Ectodermal cell (in vitro differentiated cells): Measurements from ENCODE around the gene VWA3B.
"Not testable (repeated sequence)": the region's sequence is repeated elsewhere in the genome, so short reads cannot be mapped to it uniquely, and the experiment has no call there.

Source experiments
- H3K27ac ChIP-seq: 2 replicates; pipeline ENCODE4 v1.7.0; 2013; ENCODE audit warnings: mild to moderate bottlenecking, low read depth, low read length; ENCODE audit not compliant: insufficient read depth, poor library complexity, severe bottlenecking
- H3K27me3 ChIP-seq: 2 replicates; pipeline ENCODE4 v1.7.0; 2013; ENCODE audit warnings: mild to moderate bottlenecking, low read length; ENCODE audit not compliant: insufficient read depth, control insufficient read depth, poor library complexity, severe bottlenecking
- H3K36me3 ChIP-seq: one replicate; pipeline ENCODE4 v1.7.0; 2013; ENCODE audit warnings: low read length; ENCODE audit not compliant: control insufficient read depth, insufficient read depth
- H3K4me1 ChIP-seq: one replicate; pipeline ENCODE4 v1.7.0; 2013; ENCODE audit warnings: low read length; ENCODE audit not compliant: control insufficient read depth, insufficient read depth
- H3K4me3 ChIP-seq: 2 replicates; pipeline ENCODE4 v1.7.0; 2013; ENCODE audit warnings: low read depth, low read length, control low read depth; ENCODE audit not compliant: insufficient read depth
- H3K9me3 ChIP-seq: 2 replicates; pipeline ENCODE4 v1.7.0; 2013; ENCODE audit warnings: mild to moderate bottlenecking, low read length, moderate library complexity; ENCODE audit not compliant: control insufficient read depth
- WGBS, 2 experiments: methylation state at CpG; one replicate each; pipeline ENCODE4 v1.1.7; 2013; ENCODE audit warnings: missing lambda C conversion rate in 2 of 2; 5-methylcytosine and 5-hydroxymethylcytosine counted together

The VWA3B gene

DNA sequence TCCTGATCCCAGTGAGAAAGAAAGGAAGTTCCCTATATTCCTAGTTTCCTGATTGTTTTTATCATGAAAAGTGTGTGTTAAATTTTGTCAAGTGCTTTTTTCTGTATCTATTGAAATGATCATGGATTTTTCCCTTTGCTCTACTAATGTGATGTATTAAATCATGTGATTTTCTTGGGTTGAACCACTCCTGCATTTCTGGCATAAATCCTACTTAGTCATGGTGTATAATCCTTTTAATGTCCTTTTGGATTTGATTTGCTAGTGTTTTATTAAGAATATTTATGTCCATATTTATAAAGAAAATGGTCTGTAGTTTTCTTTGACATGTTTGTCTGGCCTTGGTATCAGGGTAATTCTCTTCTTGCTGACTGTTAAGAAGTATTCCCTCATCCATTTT is 171.9 kb downstream of the VWA3B start:
- H3K36me3 ChIP-seq = no peaks in the 10 kb centered on the region
- peaks cover 5% of the 10 kb centered on the region for H3K9me3 ChIP-seq
- H3K27ac ChIP-seq = no peak overlapping the region
- H3K4me1 ChIP-seq = no peaks in the 10 kb centered on the region
- H3K4me3 ChIP-seq = no peak overlapping the region
- no peaks in the 10 kb centered on the region for H3K27me3 ChIP-seq

DNA sequence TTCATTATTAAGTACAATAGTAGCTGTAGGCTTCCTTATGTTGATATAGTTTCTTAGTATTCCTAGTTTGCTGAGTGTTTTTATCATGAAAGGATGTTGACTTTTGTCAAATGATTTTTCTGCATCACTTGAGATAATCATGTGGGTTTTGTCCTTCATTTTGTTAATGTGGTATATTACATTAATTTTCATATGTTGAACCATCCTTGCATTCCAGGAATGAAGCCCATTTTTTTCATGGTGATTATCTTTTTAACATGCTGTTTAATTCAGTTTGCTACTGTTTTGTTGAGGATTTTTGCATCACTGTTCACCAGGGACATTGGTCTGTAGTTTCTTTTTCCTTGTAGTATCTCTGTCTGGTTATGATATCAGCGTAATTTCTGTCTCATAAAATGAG is 176.4 kb downstream of the VWA3B start:
- no peak overlapping the region for H3K27ac ChIP-seq
- H3K4me3 ChIP-seq = no peak overlapping the region
- H3K9me3 ChIP-seq = peaks cover 5% of the 10 kb centered on the region
- H3K4me1 ChIP-seq = no peaks in the 10 kb centered on the region
- H3K36me3 ChIP-seq = no peaks in the 10 kb centered on the region
- H3K27me3 ChIP-seq = no peaks in the 10 kb centered on the region
- 96 to 100% methylated on average over 1 of the region's 1 CpG for WGBS, 2 experiments

DNA sequence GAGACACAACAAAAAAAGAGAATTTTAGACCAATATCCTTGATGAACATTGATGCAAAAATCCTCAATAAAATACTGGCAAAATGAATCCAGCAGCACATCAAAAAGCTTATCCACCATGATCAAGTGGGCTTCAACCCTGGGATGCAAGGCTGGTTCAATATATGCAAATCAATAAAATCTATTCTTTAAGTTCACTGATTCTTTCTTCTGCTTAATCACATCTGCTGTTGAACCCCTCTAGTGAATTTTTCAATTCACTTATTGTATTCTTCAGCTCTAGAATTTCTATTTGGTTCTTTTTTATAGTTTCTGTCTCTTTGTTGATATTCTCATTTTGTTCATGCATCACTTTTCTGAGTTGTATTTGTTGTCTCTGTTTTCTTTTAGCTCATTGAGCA is 181.3 kb downstream of the VWA3B start:
- not testable (repeated sequence) for H3K9me3 ChIP-seq, H3K36me3 ChIP-seq, H3K4me3 ChIP-seq, H3K4me1 ChIP-seq, H3K27me3 ChIP-seq, H3K27ac ChIP-seq

DNA sequence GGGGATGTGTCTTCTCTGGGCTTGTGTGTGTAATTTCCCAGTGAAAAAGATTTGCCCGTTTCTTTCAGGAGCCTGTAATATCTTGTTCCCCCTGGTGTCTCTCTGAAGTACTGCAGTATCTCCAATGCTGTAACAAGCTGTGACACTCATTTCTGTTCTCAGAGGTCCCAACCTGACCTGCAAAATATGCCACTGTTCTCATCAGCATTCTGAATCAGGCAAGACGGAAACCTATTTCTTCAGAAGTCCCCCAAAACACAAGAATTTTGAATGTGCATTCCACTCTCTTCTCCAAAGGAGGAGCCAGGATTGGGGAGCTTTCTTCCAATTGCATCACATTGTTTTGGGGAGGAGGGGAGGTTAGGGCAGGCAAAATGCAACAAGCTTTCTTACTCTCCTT is 182.3 kb downstream of the VWA3B start:
- Histone ChIP-seq H3K36me3 (no peaks in the 10 kb centered on the region), H3K27ac (no peak overlapping the region), H3K27me3 (no peaks in the 10 kb centered on the region), H3K9me3 (no peaks in the 10 kb centered on the region), H3K4me1 (no peaks in the 10 kb centered on the region), H3K4me3 (no peak overlapping the region)
- 35 to 39% methylated on average over 2 of the region's 2 CpGs for WGBS, 2 experiments

DNA sequence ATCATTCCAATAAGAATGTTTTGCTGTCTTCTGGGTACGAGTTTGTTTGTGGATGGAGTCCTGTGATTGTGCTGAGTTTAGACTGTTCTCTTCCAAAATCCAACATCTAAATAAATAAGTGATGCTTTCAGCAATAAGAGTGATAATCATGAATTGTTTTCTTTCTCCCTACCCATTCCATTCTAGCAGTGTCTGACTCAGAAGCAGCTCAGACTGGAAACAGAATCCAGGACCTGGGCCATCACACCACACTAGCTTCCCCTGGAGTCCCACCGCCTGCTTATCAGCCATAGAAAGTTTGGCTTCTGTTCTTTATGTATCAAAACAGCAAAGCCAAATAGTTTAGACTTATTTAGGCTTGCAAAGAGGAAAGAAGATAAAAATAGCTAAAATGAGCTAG is 182.9 kb downstream of the VWA3B start:
- no peaks in the 10 kb centered on the region for H3K36me3 ChIP-seq
- H3K27me3 ChIP-seq = no peaks in the 10 kb centered on the region
- no peak overlapping the region for H3K27ac ChIP-seq
- no peak overlapping the region for H3K4me3 ChIP-seq
- no peaks in the 10 kb centered on the region for H3K9me3 ChIP-seq
- no peaks in the 10 kb centered on the region for H3K4me1 ChIP-seq
- WGBS, 2 experiments = 94 to 100% methylated on average over 1 to 2 of the region's 2 CpGs

DNA sequence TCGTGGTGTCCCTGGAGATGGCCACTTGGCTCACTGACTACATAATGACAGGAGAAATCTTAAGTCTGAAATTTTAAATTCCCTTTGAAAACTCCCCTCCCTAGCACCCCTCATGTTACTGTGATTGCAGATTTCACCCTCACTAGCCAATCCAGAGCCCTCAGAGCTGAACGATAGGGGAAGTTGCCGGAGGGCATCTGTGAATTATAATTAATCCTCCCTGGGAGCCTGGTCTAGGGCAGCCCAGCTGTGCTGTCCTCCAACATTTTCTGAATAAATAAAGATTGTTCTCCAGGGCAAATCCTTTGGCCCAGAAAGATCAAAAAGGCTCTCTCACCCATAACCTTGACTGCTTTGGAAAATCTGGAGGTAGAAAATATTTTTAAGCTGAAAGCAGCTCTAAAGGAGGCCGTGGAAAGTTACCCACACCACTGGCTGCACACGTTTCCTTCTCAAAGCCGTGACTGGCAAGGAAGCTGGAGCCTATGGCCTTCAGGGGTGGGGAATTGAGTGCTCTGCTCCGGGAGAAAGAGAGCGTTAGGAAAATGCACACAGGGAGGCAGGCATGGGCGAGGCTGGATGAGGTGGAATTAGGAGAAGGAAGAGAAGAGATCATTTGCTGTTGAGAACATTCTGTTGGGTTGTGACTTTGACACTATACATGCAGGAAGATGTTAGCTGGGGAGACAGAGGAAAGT is 190.3 kb downstream of the VWA3B start:
- 90 to 93% methylated on average over 9 of the region's 9 CpGs for WGBS, 2 experiments
- Histone ChIP-seq H3K36me3 (no peaks in the 10 kb centered on the region), H3K27me3 (no peaks in the 10 kb centered on the region), H3K4me1 (peaks cover 7% of the 10 kb centered on the region), H3K4me3 (no peak overlapping the region), H3K27ac (no peak overlapping the region), H3K9me3 (no peaks in the 10 kb centered on the region)

DNA sequence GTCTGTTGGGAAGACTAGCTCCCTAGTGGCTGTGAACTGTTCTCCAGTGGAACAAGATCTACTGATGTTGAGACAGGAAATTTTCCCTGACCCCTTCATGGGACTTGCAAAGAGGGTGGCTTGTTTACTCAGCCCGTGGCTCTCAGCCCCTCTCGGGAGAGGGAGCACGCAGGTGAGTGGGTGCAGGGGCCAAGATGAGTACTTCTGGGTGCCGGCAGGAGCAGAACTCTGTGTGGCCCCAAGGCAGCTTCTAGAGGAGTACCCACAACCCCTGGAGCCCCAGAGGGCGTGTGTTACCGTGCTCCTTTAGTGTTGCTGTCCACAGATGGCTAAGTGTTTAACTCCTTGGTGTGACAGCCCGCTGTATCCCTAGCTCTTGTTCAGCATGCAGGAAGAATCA is 191.1 kb downstream of the VWA3B start:
- Histone ChIP-seq H3K9me3 (no peaks in the 10 kb centered on the region), H3K4me3 (no peak overlapping the region), H3K4me1 (peaks cover 7% of the 10 kb centered on the region), H3K36me3 (no peaks in the 10 kb centered on the region), H3K27me3 (no peaks in the 10 kb centered on the region), H3K27ac (no peak overlapping the region)
- WGBS, 2 experiments = 85 to 88% methylated on average over 7 of the region's 7 CpGs

DNA sequence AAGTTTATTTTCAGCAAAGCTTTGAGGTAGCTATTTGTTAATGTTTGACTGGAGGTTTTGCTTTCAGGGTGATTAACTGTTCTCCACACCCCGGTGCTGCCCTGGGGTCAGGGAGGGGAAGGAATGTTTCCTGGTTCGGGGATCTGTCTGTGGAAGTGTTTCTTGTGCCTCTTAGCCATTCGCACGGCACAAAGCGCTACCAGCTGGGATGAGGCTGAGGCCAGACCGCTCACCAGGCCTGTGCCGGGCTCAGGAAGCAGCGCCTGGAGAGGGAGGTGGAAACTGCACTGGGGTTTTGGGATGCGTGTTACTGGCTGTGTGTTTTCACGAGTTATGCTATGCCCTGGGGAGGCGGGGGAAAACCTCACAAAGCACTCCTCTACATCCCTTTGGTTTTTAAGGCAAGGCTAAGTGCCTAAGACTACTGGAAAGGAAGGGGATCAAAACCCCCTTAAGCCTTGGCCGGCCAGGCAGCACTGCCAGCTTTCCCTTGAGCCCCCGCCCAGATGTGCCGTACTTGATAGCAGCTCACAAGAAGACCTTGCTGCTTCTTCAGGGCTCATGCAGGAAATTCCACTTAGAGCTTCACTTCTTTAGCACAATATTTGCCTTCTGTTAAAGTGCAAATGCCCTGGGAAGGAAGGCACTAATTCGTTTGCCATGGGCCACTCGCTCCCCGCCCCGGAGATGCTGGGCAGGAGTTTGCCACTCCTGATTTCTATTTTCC is 193.6 kb downstream of the VWA3B start:
- Histone ChIP-seq H3K9me3 (no peaks in the 10 kb centered on the region), H3K36me3 (no peaks in the 10 kb centered on the region), H3K27ac (no peak overlapping the region), H3K4me3 (no peak overlapping the region), H3K4me1 (peaks cover 7% of the 10 kb centered on the region), H3K27me3 (no peaks in the 10 kb centered on the region)
- WGBS, 2 experiments = 68 to 72% methylated on average over 18 of the region's 18 CpGs

DNA sequence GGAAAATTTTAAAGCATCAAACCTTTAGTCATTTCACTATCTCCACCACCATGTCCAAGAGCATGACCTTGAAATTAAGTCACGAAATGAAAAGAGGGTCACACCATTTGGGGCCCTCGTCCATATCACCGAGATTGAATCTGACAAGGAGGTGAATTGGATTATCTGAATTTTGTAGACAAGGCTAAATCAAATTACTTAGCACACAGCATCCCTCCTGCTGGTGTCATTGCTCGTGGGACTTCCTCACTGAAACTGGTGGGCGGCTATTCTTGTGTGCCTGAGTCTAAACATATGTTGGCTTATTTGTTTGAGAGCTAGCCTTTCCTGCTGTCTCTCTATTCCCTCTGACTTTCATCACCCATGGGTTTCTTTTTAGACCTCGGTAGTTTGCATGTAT is 194.6 kb downstream of the VWA3B start:
- H3K27ac ChIP-seq = no peak overlapping the region
- no peaks in the 10 kb centered on the region for H3K27me3 ChIP-seq
- H3K9me3 ChIP-seq = no peaks in the 10 kb centered on the region
- peaks cover 7% of the 10 kb centered on the region for H3K4me1 ChIP-seq
- H3K36me3 ChIP-seq = no peaks in the 10 kb centered on the region
- WGBS, 2 experiments = 88 to 93% methylated on average over 6 of the region's 6 CpGs
- no peak overlapping the region for H3K4me3 ChIP-seq

DNA sequence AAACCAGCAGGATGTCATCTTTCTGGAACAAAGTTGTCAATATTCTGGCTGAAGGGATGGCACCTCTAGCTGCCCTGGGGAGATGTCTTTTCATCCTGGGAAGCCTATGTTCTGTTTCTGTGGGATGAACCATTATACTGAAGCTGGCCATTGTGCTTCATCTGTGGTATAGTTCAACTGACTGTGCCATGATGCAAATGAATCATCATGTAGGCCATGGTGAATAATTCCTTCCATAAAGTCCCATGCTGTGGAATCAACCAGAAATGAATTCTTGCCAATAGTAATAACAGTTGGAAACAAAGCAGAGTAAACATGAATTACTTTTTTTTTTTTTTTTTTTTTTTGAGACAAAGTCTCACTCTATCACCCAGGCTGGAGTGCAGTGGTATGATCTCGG is 195.1 kb downstream of the VWA3B start:
- WGBS, 2 experiments = 81 to 100% methylated on average over 1 of the region's 1 CpG
- no peaks in the 10 kb centered on the region for H3K27me3 ChIP-seq
- no peak overlapping the region for H3K4me3 ChIP-seq

More for the DNA sequence above, 195.1 kb downstream of the VWA3B start:
- Histone ChIP-seq H3K27ac (no peak overlapping the region), H3K4me1 (peaks cover 7% of the 10 kb centered on the region), H3K9me3 (no peaks in the 10 kb centered on the region), H3K36me3 (no peaks in the 10 kb centered on the region)
